Right lung (tissue), 5 donors: ENCODE results near the gene CDK9. TPM values are rescaled to one million over a fixed set of nuclear protein-coding genes. Genes with fewer than 3 reads are reported as not detected.
"Not testable (repeated sequence)": the region's sequence is repeated elsewhere in the genome, so short reads cannot be mapped to it uniquely, and the experiment has no call there.

Source experiments
- DNase-seq, 2 donors: peaks; one replicate each; pipeline ENCODE4 v3.0.0-alpha.2; 2013
- polyA plus RNA-seq, 5 donors: library from polyadenylated mRNA; unstranded; fragments of 120-200 nt; gene quantifications; one replicate each; pipeline versions ENCODE4 v1.2.1 to v1.2.3, GENCODE V29; 2013; ENCODE audit warnings: inconsistent platforms in 1 of 5, low replicate concordance in 1 of 5; ENCODE audit not compliant: insufficient read length in 5 of 5, insufficient read depth in 1 of 5

The CDK9 gene
- polyA plus RNA-seq, 5 donors, result 47.8 to 70.4 (median 62.3) TPM

DNA sequence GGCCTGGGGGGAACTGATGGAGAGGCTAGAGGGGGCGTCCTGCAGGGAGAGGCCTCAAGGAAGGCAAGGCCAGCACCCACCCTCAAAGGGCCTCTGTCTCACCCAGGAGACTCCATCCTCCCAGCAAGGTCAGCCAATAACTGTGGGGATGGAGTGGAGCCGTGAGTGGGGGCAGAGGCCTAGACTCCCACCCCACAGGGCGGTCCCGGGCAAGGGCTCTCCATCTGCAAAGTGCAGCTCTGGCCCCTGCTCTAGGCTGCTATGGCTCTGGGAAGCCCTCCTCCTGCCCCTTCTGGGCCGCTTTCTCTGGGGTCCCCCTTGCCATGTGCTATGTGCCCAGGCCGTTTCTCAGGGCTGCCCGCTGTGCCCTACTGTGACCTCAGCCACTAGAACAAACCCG lies 30.9 kb downstream of the CDK9 start:
- DNase-seq, result no peak

DNA sequence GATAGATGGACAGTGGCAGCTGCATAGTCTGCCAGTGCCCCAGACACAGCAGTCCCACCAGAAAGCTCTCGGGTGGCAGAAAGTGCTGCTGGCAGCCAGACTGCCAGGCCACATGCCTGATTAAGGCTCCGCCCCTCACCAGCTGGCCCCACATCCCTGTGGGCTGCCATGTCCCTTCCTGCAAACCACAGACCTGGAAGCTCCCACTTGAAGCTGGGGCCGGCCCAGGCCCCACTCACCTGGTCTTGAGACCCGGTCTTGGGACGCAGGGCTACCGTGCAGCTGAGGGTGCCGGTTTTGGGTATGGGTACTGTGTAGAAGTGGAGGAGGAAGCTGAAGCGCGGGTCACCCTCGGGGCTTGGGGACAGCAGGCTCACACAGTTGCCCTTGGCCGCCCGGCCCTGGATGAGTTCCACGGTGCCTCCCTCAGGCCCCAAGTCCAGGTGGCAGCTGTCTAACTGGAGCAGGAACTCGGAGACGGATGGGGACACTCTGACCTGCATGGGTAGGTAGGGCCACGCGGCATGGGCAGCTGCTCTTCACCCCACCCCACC lies 32.1 kb downstream of the CDK9 start:
- no peak for DNase-seq

DNA sequence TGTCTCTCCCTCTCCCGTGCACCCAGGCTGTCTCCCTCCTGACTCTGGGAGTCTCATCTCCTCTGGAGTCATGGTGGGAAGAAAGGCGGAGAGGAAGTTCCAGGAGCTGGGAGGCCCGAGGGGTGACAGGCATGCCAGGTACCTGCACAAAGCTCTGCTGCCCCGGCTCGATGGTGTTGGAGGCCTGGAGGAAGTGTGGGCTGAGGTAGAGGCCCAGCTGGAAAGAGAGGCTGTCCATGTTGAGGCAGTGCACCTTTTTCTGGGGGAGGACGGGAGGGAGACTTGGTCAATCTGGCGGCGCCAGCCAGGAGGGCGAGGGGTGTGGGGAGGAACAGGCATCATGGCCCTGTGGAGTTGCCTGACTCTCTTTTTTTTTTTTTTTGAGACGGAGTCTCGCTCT lies 32.7 kb downstream of the CDK9 start:
- DNase-seq, result no peak

DNA sequence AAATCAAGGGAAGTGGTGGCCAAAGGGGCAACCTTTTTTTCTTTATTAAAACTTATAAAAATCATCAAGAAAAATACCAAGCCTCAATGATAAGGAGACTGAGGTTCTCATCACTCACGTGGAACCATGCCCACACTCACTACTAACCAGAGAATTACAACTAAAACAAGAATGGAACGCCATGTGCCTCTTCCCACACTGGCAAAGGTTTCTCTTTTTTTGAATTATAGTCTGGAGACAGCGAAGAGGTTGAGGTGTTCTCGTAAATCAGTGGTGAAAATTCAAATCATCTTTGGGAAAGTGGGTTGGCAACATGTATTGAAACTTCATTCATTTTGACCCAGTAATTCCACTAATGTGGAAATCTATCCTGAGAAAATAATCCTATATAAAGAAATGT lies 36.3 kb downstream of the CDK9 start:
- DNase-seq, result no peak

DNA sequence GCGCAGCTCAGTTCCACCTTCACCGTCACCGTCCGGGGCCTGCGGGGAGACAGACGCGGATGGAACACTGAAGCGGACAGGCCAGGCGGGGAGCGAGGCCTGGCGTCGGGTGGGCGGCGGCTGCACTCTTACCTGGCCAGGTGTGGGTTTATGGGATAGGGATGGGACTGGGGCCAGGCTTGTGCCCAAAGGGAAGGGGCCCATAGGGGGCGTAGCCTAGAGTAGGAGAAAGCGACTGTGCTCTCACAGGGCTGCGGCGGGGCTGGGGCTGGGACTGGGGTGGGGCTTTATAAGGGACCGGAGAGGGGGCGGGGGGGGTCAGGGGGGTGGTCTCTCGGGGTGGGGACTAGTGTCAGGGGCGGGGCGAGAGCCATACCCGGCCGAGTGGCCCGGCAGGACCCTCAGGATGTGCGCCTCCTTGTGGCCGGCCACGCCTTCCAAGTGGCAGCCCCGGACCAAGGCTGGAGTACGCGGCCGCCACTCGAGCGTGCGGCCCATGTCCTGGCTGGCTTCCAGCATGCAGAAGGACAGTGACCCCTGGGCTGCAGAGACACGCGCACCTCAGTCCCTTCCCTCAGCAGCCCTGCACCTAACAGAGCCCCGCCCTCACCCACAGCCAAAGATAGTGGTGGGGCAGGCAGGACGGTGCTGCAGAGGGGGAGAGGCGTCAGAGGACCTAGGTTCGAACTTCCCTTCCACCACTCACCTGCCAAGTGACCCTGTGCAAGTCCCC lies 39.7 kb downstream of the CDK9 start:
- no peak for DNase-seq

GRCh38 chr9:127826253-127826913 lies 40.5 kb downstream of the CDK9 start:
- DNase-seq, result no peak

GRCh38 chr9:127828262-127829031 lies 42.6 kb downstream of the CDK9 start:
- DNase-seq, result peak; percentile 90 to 92

GRCh38 chr9:127829205-127829906 lies 43.5 kb downstream of the CDK9 start:
- no peak for DNase-seq

DNA sequence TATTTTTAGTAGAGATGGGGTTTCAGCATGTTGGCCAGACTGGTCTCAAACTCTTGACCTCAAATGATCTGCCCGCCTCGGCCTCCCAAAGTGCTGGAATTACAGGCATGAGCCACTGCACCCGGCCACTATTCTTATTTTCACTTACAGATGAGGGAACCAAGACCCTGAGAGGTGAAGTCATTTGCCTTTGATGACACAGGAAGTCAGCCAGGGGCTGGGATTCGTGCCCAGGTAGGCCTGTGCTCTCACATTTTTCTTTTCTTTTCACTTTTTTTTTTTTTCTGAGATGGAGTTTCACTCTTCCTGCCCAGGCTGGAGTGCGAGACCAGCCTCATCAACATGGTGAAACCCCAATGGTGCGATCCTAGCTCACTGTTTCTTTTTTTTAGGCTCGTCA lies 46.4 kb downstream of the CDK9 start:
- DNase-seq, result no peak

DNA sequence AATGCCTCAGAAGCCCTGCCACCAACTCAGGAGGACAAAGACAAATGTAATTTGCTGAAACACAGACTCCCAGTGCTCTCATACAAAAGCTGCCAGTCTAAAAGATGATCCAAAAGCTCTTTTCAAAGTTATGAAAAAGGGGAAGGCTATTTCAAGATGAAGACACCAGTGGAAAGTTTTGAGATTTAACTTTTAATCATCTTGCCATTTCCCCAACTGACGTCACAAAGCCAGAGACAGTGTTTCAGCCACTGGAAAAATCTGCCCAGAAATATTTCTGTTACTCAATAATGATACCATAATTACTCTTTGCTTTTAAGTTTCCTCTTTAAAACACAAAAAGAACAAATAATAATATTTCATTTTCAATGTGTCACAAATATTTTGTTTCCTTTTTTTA lies 47.7 kb downstream of the CDK9 start:
- no peak for DNase-seq

DNA sequence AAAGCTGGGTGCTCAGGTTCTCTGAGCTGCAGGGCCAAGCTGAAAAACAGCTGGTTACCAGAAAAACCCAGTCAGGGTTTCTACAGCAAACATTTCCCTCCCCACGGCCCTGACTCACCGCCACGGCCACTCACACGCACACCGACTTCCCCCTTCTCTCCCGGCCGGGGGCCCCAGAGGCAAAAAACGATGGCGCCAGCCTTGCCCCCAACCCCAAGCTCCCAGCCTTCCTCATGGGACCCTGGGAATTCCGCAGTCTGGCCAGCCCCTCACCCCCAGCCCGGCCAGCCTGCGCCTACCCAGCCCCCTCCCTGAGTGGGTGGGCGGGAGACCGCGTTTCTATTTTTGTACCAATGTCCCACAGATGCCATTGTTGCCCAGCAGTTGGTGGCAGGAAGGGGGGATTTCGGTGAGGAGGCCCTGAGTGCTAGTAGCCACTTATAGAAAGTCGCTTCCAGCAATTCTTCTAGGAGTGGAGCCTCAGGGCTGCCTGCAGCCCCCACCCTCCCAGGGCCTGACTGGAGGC lies 50.2 kb downstream of the CDK9 start:
- DNase-seq, result no peak

DNA sequence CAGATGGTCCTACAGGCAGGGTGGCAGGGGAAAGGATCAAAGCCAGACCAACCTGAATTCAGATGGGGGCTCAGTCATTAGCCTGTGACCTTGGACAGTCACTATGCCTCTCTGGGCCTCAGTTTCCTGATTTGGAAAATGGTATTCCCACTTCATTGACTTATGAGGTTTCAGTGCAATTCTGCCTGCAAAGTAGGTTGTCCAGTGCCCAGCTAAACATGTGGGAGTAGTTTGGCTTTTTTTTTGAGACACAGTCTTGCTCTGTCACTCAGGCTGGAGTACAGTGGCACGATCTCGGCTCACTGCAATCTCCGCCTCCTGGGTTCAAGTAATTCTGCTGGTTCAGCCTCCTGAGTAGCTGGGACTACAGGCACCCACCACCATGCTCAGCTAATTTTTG lies 50.7 kb downstream of the CDK9 start:
- DNase-seq, result not testable (repeated sequence)

DNA sequence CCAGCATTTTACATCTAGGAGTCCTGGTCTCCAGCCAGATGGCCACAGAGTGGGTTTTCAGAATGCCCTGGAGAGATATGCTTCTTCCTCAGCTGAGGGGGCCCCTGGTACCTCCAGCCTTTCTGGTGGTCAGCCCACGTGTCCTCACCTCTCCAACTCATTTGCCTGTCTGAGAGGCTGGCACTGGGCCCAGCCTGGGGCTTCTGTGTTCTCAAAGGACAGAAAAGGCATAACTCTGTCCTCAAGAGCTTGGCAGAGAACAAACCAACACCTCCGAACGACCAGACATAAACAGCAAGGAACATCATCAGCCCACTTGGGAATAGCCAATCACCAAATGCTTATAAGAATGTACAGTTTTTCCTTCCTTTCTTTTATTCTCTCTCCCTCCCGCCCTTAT lies 51.5 kb downstream of the CDK9 start:
- DNase-seq, result no peak

GRCh38 chr9:127838375-127839078 lies 52.7 kb downstream of the CDK9 start:
- no peak for DNase-seq

Other genes with a start within 250 kb of the CDK9 start
- 10 to 100 TPM; 41.0 to 50.4 (median 46.0) TPM for gene STXBP1, start 173.8 kb upstream of the CDK9 start, polyA plus RNA-seq
- gene CFAP157, start 79.0 kb upstream of the CDK9 start, polyA plus RNA-seq, result 10 to 100 TPM in 2 of 5 donors, 1 to 10 TPM in 3; 2.6 to 13.3 (median 9.7) TPM
- 10 to 100 TPM in 1 of 5 donors, 1 to 10 TPM in 4; 4.0 to 11.5 (median 5.6) TPM for gene PTRH1, start 70.4 kb upstream of the CDK9 start, polyA plus RNA-seq
- 1 to 10 TPM in 2 of 5 donors, under 1 TPM in 3; 0.50 to 1.4 (median 0.82) TPM for gene TTC16, start 70.0 kb upstream of the CDK9 start, polyA plus RNA-seq
- 10 to 100 TPM; 11.1 to 17.7 (median 12.2) TPM for gene TOR2A, start 50.7 kb upstream of the CDK9 start, polyA plus RNA-seq
- gene SH2D3C, start 7.4 kb upstream of the CDK9 start, polyA plus RNA-seq, result 10 to 100 TPM; 22.1 to 41.9 (median 27.5) TPM
- 10 to 100 TPM; 32.2 to 58.3 (median 44.3) TPM for gene FPGS, start 16.8 kb downstream of the CDK9 start, polyA plus RNA-seq
- 100 to 1,000 TPM in 2 of 5 donors, 10 to 100 TPM in 3; 61.2 to 124 (median 74.6) TPM for gene ENG, start 68.6 kb downstream of the CDK9 start, polyA plus RNA-seq
- gene AK1, start 91.6 kb downstream of the CDK9 start, polyA plus RNA-seq, result 100 to 1,000 TPM in 1 of 5 donors, 10 to 100 TPM in 4; 40.3 to 158 (median 59.3) TPM
- gene ST6GALNAC6, start 113.6 kb downstream of the CDK9 start, polyA plus RNA-seq, result 10 to 100 TPM; 37.8 to 62.9 (median 47.2) TPM
- gene ST6GALNAC4, start 131.0 kb downstream of the CDK9 start, polyA plus RNA-seq, result 10 to 100 TPM; 16.4 to 40.5 (median 25.1) TPM
- 1 to 10 TPM; 2.6 to 5.9 (median 3.4) TPM for gene PIP5KL1, start 144.7 kb downstream of the CDK9 start, polyA plus RNA-seq
- gene DPM2, start 151.8 kb downstream of the CDK9 start, polyA plus RNA-seq, result 10 to 100 TPM; 31.8 to 43.4 (median 36.9) TPM
- 10 to 100 TPM; 24.7 to 44.2 (median 39.1) TPM for gene EEIG1, start 195.0 kb downstream of the CDK9 start, polyA plus RNA-seq